Epithelial cell of prostate (primary cell): ENCODE measurements around the gene ABI1.
"Not testable (repeated sequence)": the region's sequence is repeated elsewhere in the genome, so short reads cannot be mapped to it uniquely, and the experiment has no call there.

Experiments
- DNase-seq: peaks from one replicate; pipeline ENCODE4 v3.0.0-alpha.2; 2011; ENCODE audit warnings: low read depth, low spot score
- H3K27ac ChIP-seq: fragments of 450-650 bp; 2 replicates; pipeline ENCODE4 v1.5.1; 2017; ENCODE audit warnings: mild to moderate bottlenecking

Gene ABI1

GRCh38 chr10:26860443-26861204 is at the start of gene ABI1:
Gene ABI1, minus strand, starts transcription at chr10:26860958. Its CDS starts 95 bp downstream, at chr10:26860863.
- DNase-seq = peak; percentile 89
- peak within 1 kb of the TSS; percentile 99 for H3K27ac ChIP-seq

DNA sequence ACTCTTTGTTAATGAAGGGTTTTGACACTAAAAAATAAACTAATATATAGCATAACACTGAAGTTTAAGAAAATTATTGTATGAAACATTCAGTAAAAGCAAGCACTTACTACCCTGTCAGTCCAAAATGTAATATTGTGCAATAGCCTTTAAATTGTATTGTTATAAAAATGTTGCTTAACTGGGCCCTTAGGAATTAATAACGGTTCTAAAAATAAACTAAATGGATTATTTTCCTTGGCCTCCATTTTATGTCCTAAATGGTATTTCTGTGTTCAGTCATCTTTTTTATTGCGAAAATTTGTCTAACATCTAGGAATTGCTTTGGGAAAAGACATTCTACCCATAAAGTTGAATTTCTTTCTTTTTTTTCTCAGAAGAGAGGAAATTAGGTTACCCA is 49.0 kb upstream of the ABI1 start:
- H3K27ac ChIP-seq = no peak overlapping the region
- DNase-seq = no peak

GRCh38 chr10:26905253-26905781 is 44.6 kb upstream of the ABI1 start:
- not testable (repeated sequence) for H3K27ac ChIP-seq, DNase-seq

- no peak overlapping the region for H3K27ac ChIP-seq
- no peak for DNase-seq
Measured at GRCh38 chr10:26903431-26904217, 42.9 kb upstream of the ABI1 start.

- not testable (repeated sequence) for DNase-seq, H3K27ac ChIP-seq
Measured at GRCh38 chr10:26892306-26892923, 31.7 kb upstream of the ABI1 start.

DNA sequence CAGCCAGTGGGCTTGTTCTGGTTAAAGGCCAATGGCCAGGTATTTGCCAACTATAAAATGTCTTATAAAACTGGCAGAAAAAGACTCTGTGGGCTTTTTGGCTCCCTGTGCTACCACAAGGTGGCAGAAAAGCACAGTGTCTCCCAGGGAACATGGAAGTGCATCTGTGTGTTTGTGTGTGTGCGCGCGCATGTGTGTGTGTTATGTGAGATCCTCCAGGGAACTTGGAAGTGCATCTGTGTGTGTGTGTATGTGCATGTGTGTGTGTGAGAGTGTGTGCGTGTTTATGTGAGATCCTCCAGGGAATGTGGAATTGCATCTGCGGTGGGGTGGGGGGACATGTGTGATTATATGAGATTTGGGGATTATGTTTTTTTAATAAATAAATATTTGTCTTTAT is 30.2 kb upstream of the ABI1 start:
- no peak overlapping the region for H3K27ac ChIP-seq
- no peak for DNase-seq

DNA sequence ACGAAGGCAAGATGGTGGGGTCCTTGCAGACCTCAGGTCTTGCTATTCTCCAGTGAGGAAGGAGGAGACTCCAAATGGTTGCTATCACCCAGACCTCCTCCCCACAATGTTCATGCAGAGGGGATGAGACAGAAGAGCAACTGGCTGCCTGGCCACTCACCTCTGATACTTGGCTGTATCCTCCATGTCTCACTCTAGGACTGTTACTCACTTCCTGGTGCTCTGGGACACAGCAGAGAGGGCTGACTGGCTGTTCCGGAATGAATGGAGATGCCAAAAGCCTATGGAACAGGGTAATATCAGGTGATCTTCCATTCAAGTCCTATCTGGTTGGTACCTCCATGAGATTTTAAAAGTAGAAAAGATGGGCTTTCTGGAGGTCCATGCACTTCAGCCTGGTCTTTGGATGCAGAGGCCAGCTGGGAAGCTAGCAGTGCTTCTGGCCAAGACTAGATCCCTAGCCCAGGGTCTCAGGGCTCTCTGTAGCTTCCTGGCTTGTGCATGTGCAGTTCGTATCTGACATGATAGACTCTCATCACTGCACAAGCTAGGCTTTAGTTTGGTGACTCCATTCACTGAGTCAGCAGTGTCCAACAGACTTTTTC is 27.0 kb upstream of the ABI1 start:
- no peak for DNase-seq

DNA sequence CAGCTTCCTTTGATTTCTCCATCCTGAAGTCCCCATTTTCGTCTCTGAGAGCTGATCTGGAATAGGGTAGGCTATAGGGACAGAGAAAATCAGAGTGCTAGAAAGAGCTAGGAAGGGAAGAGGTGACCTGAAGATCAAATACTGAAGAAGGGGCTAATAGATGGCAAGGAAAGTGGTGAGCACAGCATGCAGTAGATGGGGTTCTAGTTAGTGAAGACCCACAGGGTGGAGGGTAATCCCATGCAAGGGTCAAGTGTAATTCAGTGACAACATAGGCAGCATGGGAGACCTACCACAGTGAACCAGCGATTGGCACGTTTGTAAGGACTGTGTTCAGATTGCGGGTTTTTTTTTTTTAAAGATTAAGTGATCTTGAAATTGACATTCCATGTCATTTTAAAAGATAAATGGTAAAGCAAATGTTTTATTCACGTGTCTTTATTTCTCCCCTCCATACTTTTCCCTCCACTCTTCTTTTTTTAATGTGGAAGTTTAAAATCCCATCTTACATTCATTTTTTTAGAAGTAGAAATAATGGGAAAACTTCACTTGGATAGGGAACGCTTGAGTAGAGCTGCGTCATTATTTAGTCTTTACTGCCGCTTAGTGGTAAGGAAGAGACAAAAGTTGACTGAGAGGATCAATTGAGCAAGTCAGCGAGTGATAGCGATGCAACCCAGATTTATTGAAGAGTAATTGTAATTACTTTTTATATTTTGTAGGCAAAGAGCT is 21.0 kb upstream of the ABI1 start:
- DNase-seq = no peak
- H3K27ac ChIP-seq = no peak overlapping the region

More for the DNA sequence above, 27.0 kb upstream of the ABI1 start:
- H3K27ac ChIP-seq = no peak overlapping the region

DNA sequence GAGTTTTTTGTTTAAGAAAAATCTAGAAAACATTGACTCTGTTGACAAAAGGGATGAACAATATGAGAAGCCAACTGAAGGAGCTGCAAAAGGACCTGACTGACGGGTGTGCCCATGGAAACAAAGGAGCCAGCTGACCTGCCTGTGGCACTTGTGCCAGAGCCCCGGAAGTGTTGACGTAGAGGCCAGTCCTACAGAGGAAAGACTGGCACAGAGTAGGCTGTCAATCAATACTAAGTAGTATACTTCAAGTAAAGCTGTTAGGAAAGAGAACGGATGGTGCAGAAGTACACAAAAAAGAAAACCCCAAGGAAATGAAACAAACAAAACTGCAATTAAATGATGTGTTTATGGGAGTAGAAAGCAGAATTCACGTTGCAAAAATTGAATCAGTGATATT is 19.0 kb upstream of the ABI1 start:
- no peak overlapping the region for H3K27ac ChIP-seq
- DNase-seq = no peak

DNA sequence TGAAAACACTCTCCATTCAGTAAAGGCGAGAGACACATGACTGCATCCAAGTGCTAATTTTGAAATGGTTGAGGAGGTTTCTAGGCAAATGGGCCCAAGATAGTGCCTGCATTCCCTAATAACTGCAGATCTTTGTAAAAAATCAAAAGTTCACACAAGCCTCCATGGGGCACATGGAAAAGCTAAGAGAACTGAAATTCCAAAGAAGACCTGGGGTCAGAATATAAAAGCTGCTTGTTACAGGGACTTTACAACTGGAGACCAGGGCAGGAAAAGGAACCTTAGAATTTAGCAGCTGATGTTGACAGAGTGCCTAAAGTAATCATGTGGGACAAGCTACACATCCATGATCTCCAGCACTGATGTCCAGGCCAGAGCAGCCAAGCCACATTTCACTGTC is 10.0 kb upstream of the ABI1 start:
- no peak for DNase-seq
- no peak overlapping the region for H3K27ac ChIP-seq

GRCh38 chr10:26869528-26869927 is 8.8 kb upstream of the ABI1 start:
- DNase-seq = peak; percentile 99
- peak overlapping the region; percentile 56 for H3K27ac ChIP-seq

DNA sequence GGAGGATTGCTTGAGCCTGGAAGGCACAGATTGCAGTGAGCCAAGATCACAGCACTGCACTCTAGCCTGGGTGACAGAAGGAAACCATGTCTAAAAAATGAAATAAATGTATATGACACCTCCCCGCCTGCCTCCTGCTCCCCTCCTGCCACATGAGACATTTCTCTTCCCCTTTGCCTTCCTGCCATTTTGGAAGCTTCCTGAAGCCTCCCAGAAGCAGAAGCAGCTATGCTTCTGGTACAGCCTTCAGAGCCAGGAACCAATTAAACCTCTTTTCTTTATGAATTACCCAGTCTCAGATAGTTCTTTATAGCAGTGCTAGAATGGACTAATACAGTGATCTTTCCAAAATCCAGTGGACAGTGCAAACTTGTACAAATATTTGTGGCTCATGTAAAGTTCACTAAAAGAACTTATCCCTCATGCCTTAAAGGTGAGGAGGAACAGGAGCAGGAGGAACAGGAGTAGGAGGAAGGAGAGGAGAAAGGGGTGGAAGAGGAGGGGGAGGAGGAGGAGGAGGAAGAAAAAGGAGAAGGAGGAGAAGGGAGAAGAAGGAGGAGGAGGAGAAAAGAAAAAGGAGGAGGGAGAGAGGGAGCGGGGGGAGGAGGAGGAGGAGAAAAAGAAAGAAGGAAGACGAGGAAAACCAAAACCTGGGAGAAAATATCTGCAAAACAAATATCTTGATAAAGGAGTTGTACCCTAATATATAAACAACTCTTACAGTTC is 2.8 kb upstream of the ABI1 start:
- no peak for DNase-seq
- H3K27ac ChIP-seq = no peak overlapping the region

- peak overlapping the region; percentile 99 for H3K27ac ChIP-seq
- no peak for DNase-seq
Measured at GRCh38 chr10:26861205-26861998, 644 bp upstream of the ABI1 start.

GRCh38 chr10:26860102-26860442 is 686 bp downstream of the ABI1 start:
- peak; percentile 62 for DNase-seq
- H3K27ac ChIP-seq = peak overlapping the region; percentile 99

DNA sequence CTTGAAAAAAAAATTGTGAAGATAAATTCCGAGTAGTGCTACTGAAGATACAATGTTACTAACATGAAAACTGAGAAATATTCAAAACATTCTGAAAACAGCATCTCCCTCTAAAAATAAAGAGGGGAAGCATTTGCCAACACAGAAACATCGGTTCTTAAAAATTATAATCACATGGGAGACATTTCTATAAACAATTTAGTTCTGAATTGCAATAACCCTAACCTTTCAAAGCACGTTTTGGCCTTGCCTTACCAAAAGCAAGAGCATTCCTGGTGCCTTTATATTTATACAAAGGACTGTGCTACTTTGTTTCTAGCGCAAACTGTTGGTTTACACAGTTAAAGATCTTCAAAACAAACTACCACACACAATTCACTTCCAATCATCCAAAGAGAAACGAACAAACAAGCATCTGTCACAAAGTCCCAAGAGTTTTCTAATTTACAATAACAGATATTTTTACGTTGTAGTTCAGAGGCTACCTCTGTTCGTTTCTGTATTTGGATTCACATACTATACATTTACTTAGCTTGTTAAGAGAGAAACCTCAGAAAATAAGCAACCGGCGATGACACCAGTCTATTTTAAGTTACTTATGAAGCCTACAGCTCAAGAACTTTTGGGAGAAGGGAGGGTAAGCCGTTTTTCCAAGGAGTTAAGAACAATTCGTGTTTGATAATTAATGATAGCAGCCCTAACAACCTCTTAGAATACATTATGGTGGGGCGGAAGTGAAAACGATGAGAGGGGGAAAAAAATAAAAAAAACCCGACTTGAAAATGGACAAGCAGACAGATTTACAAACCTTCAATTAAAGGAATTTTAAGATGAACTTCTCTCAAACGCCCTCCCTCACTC is 1.3 kb downstream of the ABI1 start:
- peak overlapping the region; percentile 99 for H3K27ac ChIP-seq
- DNase-seq = no peak

DNA sequence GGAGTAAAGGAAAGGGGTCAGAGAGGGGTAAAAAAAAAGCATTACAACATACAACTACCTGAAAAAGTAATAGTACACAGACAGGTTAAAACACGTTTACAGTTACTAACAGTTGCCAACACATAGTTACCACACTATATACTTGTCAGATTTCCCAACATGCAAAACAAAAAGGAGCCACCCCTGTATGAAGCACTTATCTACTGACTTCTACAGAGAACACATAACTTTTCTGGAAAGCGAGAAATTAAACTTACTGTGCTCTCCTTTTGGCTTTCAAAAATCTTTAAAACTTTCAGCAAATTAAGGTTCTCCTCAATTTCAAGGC is 2.1 kb downstream of the ABI1 start:
- peak overlapping the region; percentile 99 for H3K27ac ChIP-seq
- peak; percentile 87 for DNase-seq

DNA sequence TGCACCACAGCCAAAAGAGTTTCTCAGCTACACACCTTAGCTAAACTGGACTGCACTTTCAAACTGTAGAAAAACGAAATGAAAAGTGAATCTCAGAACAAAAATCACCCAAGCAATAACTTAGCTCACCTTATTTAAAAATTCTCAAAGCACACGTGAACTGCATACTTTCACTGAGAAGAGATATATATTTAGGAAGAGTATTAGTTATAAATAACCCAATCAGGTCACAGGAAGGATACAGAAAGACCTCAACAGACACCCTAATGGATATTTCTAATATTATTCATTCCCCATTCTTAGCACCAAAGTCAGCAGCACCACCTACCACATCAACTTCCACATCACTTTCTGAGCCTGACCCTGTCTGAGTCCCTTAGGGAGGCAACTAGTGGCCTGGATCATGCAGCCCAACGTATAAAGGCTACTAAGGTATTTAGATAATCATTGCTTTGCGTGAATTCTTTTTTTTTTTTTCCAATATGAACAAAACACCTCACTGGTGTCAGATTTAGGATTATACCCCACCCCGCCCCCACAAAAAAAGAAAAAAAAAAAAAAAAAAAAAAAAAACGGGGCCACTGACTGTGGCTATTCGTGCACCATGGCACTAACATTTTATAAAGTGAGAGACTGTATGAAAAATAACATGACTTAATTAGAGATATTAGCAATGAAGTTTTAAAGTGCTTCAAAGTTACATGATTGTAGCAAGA is 2.6 kb downstream of the ABI1 start:
- DNase-seq = no peak
- H3K27ac ChIP-seq = peak overlapping the region; percentile 99
